Fibroblast of peridontal ligament (primary cell): Measurements from ENCODE around the gene OR10G2.
"Not testable (repeated sequence)": the region's sequence is repeated elsewhere in the genome, so short reads cannot be mapped to it uniquely, and the experiment has no call there.

Source experiments
- DNase-seq: peaks from one replicate; pipeline ENCODE4 v3.0.0-alpha.2; 2010; ENCODE audit errors: extremely low read depth

The OR10G2 gene

GRCh38 chr14:21634840-21635239 is at the start of gene OR10G2:
Gene OR10G2, minus strand, starts transcription at chr14:21634940. Its CDS starts 98 bp downstream, at chr14:21634842.
- DNase-seq: no peak

GRCh38 chr14:21680072-21680471 is 45.3 kb upstream of the OR10G2 start:
- DNase-seq: no peak

- no peak for DNase-seq
Observed at GRCh38 chr14:21675566-21675965, 40.8 kb upstream of the OR10G2 start.

GRCh38 chr14:21673718-21674117 is 39.0 kb upstream of the OR10G2 start, which contains the start of gene OR4E1:
Gene OR4E1, minus strand, starts transcription at chr14:21673818. Its CDS starts 2,883 bp downstream, at chr14:21670935.
- no peak for DNase-seq

- DNase-seq: no peak
Observed at GRCh38 chr14:21672116-21672515, 37.4 kb upstream of the OR10G2 start.

- DNase-seq: no peak
Observed at GRCh38 chr14:21671371-21671770, 36.6 kb upstream of the OR10G2 start.

- DNase-seq: no peak
Observed at GRCh38 chr14:21669284-21669683, 34.5 kb upstream of the OR10G2 start.

- no peak for DNase-seq
Observed at GRCh38 chr14:21668377-21668776, 33.6 kb upstream of the OR10G2 start.

GRCh38 chr14:21656980-21657379 is 22.2 kb upstream of the OR10G2 start:
- no peak for DNase-seq

- DNase-seq: no peak
Observed at GRCh38 chr14:21654215-21654614, 19.5 kb upstream of the OR10G2 start.

GRCh38 chr14:21653331-21653885 is 18.7 kb upstream of the OR10G2 start, which contains the start of gene OR4E2:
Gene OR4E2, plus strand, starts transcription at chr14:21653835. Its CDS starts 11,248 bp downstream, at chr14:21665083.
- no peak for DNase-seq

- DNase-seq: no peak
Observed at GRCh38 chr14:21652209-21652808, 17.6 kb upstream of the OR10G2 start.

- no peak for DNase-seq
Observed at GRCh38 chr14:21647380-21647779, 12.6 kb upstream of the OR10G2 start.

GRCh38 chr14:21643407-21643806 is 8.7 kb upstream of the OR10G2 start:
- DNase-seq: no peak

- no peak for DNase-seq
Observed at GRCh38 chr14:21642683-21643082, 7.9 kb upstream of the OR10G2 start.

GRCh38 chr14:21631084-21631483 is 3.7 kb downstream of the OR10G2 start:
- no peak for DNase-seq

GRCh38 chr14:21630503-21630902 is 4.2 kb downstream of the OR10G2 start:
- not testable (repeated sequence) for DNase-seq

- DNase-seq: no peak
Observed at GRCh38 chr14:21626491-21627230, 8.1 kb downstream of the OR10G2 start.

GRCh38 chr14:21617614-21618013 is 17.1 kb downstream of the OR10G2 start:
- no peak for DNase-seq

GRCh38 chr14:21614240-21614639 is 20.5 kb downstream of the OR10G2 start:
- DNase-seq: no peak

- no peak for DNase-seq
Observed at GRCh38 chr14:21612324-21612723, 22.4 kb downstream of the OR10G2 start.

GRCh38 chr14:21602181-21602580 is 32.6 kb downstream of the OR10G2 start:
- not testable (repeated sequence) for DNase-seq

- DNase-seq: no peak
Observed at GRCh38 chr14:21589317-21589716, 45.4 kb downstream of the OR10G2 start.
